CD4-positive, alpha-beta T cell treated with Interleukin-4 for 4 hours (primary cell): ENCODE data around the gene HMGN4.
"Not testable (repeated sequence)": the region's sequence is repeated elsewhere in the genome, so short reads cannot be mapped to it uniquely, and the experiment has no call there.

ENCODE experiments used
- DNase-seq: peaks from one replicate; pipeline ENCODE4 v3.0.0-alpha.2; 2020

HMGN4 gene

GRCh38 chr6:26537846-26538571 is at the start of gene HMGN4:
Gene HMGN4 (plus strand): TSS chr6:26538366. CDS start chr6:26545207, 6,841 bp downstream.
- DNase-seq = peak; percentile 95

DNA sequence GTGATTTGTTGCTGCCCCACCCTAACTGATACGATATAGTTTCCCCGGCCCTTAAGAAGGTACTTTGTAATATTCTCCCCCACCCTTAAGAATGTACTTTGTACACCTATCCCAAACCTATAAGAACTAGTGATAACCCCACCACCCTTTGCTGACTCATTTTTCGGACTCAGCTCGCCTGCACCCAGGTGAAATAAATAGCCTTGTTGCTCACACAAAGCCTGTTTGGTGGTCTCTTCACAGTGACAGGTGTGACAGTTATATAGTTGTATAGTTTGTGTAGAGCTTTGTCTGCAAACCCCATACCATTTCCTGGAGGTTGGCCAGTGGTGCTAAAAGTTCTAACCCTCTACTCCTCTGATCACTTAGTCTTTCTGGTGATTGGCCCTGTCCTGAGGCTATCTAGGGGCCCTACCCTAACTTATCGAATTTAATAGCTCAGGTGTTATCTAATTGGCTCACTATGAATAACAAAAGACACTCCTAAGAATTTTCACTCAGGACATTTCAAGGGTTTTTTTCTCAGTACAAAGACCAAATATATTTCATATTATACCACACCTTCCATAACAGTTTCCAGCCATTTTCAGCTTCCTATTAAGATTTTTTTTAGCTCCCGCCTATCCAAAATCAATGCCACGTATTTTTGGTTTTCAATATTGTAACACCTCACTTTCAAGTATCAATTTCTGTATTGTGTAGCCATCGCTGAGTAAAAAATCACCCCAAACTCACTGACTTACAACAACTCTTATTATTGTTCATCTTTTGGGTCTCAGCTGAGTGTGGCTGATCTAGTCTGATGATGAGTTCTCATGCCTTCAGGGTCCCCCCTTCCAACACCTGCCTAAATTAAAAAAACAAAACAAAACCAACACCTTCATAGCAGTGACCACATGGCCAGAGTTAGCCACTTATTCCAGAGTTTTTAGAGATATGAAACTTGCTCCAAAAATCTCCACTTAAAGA is 47.9 kb upstream of the HMGN4 start:
- no peak for DNase-seq

- DNase-seq = no peak
Observed at GRCh38 chr6:26491604-26492003, 46.6 kb upstream of the HMGN4 start.

DNA sequence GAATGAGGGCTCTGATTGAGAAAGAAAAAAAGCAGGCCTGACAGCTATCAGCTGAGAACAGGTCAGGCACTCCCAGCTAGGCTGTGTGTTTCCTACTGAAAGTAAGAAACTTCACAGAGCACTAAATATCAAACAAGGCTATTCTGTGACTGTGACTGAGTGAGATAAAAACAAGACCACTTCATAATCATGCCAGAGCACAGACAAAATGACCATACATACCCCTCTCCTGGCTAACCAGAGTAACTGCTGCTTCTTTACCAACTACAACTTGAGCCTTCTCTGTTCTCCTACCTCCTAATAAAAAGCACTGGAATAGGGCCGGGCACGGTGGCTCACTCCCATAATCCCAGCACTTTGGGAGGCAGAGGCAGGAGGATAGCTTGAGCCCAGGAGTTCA is 44.9 kb upstream of the HMGN4 start:
- DNase-seq = peak; percentile 17

GRCh38 chr6:26494117-26494516 is 44.0 kb upstream of the HMGN4 start:
- no peak for DNase-seq

DNA sequence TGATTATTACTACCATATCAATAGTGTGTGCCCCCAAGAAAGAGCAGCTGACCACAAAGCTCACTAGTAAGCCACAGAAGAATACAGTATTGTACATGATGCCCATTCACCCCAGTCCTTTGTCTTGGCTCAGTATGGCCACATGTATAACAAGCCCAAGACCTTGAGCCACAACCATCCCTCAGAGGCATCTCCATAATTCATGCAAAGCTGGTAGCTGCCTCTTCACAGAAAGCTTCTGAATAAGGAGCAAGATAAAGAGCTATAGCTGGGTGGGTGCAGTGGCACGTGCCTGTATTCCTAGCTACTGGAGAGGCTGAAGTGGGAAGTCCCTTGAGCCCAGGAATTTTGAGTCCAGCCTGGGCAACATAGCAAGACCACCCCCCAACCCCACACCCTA is 42.9 kb upstream of the HMGN4 start:
- no peak for DNase-seq

- no peak for DNase-seq
Observed at GRCh38 chr6:26497610-26498009, 40.6 kb upstream of the HMGN4 start.

DNA sequence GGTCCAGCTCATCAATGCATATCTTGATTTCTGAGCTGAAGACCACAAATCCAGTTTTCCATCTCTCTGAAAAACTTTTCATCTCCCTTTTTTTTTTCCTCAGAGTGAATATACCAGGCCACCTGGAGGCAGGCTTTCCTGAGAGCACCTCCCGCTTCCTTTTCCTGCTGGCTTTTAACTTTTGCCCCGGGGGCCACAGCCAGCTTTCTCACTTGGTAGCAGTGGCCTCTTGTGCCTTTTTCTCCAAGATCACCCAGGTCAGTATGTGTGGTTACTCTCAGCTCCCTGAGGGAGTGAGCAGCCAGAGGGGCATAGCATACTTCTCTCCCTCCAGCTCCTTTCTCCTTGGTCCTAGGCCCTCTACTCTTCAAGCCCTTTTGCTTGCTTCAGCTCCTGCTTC is 38.1 kb upstream of the HMGN4 start, which contains the start of gene BTN1A1:
TSS of gene BTN1A1 (plus strand) at position 202 of the 400 bp plus-strand sequence. CDS start 984 bp downstream, outside the sequence.
- DNase-seq = no peak

GRCh38 chr6:26501482-26501986 is 36.6 kb upstream of the HMGN4 start:
- DNase-seq = peak; percentile 12

DNA sequence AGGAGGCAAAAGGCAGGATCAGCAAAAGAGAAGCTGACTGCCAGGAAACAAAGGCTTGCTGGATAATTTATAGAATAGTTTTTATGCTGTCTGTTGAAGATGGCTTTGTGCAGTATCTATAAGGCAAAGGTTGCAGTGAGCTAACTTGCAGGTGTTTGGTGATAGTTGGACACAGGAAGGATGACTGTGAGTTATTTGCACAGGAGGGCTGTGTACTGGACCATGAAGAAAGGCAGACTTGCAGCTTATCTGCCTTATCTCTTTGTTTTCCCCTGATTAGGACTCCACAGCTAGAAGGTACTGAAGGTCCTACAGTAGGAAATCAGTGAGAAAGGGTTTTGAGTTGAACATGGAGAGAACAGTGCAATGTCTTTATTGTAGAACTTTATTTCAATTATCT is 36.0 kb upstream of the HMGN4 start:
- DNase-seq = no peak

- no peak for DNase-seq
Observed at GRCh38 chr6:26502626-26503025, 35.5 kb upstream of the HMGN4 start.

DNA sequence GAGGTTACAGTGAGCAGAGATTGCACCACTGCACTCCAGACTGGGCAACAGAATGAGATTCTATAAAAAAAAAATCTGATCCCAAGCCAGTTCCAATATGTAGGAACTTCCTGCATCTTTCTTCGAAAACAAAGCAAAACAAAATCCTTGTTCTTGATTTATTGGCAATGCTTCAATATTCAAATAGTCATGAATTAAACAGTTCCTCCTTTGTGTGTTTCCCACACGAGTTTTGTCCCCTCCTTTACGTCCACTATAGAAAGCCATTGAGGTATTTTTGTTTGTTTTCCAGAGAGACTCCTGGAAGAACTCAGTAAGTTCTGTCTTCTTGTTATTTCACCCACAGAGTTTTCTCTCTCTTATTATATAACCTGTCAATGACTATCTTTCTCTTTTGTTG is 30.5 kb upstream of the HMGN4 start:
- no peak for DNase-seq

DNA sequence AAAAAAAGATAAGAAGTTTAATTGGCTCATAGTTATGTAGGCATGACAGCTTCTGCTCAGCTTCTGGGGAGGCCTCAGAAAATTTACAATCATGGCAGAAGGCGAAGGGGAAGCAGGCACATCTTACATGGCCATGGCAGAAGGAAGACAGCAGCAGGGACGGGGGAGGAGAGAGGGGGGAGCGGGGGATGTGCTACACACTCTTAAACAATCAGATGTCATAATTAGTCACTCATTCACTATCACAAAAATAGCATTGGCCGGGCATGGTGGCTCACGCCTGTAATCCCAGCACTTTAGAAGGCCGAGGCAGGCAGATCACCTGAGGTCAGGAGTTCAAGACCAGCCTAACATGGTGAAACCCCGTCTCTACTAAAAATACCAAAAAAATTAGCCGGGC is 27.1 kb upstream of the HMGN4 start:
- not testable (repeated sequence) for DNase-seq

DNA sequence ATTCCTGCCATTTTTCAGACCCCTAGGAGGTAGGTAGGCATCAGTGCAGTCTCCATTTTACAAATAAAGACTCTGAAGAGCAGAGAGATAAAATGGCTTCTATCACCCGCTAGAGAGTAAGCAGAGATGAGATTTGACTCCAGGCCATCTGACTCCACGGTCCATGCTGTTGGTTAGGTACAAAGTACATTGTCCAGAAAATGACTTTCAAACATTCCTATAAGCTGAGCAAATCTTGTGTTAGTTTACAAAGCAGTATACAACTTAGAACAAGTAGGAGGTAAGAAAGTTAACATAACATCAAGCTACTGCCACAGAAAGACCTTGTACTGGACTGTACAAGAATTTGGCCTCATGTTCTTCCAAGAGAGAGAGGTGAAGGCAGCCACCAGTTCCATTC is 23.2 kb upstream of the HMGN4 start:
- DNase-seq = no peak

GRCh38 chr6:26516481-26517427 is 21.4 kb upstream of the HMGN4 start:
- no peak for DNase-seq

GRCh38 chr6:26519359-26519758 is 18.8 kb upstream of the HMGN4 start:
- no peak for DNase-seq

DNA sequence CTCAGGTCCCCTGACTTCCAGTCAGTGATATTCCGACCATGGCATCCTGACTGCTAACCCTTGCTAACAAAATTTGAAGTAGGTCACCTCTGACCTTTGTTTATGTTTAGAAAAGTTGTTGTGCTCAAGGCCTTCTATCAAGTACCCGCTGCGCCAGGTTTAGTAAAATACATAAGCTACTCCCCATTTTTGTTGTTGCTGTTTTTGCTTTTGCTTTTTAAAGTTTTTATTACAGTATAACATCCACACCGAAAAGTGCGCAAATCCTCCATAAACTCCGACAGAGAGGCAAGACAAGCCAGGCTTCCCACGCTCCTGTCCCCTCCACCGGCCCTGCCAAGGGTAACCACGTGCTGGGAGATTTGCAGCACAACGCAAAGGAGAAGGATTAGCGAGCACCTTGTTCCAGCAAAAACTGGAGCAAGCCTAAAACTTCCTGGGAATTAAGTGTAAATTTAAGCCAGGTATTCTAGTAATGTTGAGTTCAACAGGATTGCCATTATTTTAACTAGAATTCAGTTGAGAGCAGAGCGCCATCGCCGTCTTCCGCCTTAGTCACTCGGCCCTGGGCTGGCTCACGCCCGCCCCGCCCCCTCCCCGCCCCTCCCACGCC is 17.8 kb upstream of the HMGN4 start:
- DNase-seq = no peak

- peak; percentile 88 for DNase-seq
Observed at GRCh38 chr6:26520850-26521599, 17.1 kb upstream of the HMGN4 start.

DNA sequence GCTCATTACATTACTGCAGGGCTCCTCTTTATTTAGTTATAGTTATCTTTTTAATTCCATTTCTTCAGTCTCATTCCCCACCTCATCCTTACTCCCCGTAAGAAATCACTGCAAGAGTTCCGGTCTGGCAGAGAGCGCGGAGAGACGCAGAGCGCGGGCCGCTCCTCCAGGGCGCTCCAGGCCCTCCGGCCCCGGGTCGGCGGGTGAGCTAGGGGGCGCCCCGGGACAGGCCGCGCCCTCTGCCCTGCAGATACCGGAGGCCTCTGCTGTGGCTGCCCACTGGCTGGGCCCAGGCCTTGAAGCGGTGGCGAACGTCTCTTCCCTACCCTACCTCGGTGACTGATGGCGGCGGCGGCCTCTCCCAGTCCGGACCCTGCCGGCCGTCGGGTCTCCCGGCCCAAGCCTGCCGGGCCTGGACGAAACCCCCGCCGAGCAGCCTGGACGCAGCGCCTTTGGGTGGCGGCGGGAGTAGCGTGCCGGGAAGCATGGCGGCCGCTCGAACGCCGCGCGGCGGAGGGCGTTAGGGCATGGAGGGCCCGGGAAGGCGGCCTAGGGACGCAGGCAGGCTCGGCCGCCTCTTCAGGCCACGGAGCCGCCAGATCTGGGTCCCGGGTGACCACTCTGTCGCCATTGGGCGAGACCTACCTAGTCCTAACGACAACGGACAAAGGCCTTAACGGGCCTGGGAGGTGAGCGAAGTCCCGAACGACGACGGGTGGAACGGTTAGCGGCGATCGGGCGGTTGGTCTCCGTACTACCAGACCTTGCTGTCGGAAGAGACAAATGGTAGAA is 16.4 kb upstream of the HMGN4 start:
- DNase-seq = peak; percentile 73

DNA sequence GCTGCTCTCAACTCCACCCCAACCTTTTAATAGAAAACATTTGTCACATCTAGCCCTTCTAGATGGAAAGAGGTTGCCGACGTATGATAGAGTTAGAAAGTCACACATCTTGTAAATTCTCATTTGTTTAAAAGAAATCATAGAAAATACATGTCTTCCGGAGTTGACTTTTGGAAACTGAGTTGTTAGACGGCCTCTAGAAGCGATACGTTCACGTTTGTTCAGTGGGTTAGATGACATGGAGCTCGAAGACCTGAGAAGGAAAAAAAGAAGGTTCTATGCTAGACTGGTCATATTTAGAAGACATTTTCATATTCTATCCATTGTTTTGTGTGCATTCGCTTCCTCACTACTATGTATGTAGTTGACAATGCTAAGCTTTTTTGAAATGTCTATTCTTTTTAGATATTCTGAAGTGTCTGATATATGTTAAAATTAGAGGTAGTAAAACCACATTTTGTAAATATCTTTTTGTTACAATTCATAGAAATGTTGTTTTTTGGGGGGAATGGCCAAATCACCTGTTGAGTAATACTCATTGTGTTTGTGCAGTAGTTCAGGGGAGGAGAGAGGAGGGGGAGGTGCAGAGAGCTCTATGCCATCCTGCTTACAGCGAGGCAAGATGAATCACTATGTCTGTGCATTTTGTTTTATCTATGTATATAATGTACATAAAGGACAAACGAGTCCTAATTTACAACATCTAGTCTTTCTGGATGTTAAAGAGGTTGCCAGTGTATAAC is 15.5 kb upstream of the HMGN4 start:
- peak; percentile 56 for DNase-seq
